Type B pancreatic cell (in vitro differentiated cells): Measurements from ENCODE around the gene CCNG2. TPM values are rescaled to one million over a fixed set of nuclear protein-coding genes. Genes with fewer than 3 reads are reported as not detected.

Source experiments
- DNase-seq: peaks from one replicate; pipeline ENCODE4 v3.0.0; 2021; ENCODE audit warnings: mixed read lengths; ENCODE audit not compliant: unreplicated experiment; ENCODE audit errors: extremely low spot score
- H3K27ac Mint-ChIP-seq: 2 replicates; pipeline ENCODE4 v1.8.0; 2021; ENCODE audit warnings: mild to moderate bottlenecking, mixed read lengths
- H3K27me3 Mint-ChIP-seq: 2 replicates; pipeline ENCODE4 v1.8.0; 2021; ENCODE audit warnings: mixed read lengths
- H3K36me3 Mint-ChIP-seq: 2 replicates; pipeline ENCODE4 v1.8.0; 2021; ENCODE audit warnings: mixed read lengths
- H3K4me1 Mint-ChIP-seq: one replicate; pipeline ENCODE4 v1.8.0; 2021; ENCODE audit warnings: mixed read lengths; ENCODE audit not compliant: unreplicated experiment
- H3K4me3 Mint-ChIP-seq: 2 replicates; pipeline ENCODE4 v1.8.0; 2021; ENCODE audit warnings: mild to moderate bottlenecking, mixed read lengths
- H3K9me3 Mint-ChIP-seq: 2 replicates; pipeline ENCODE4 v1.8.0; 2021; ENCODE audit warnings: mixed read lengths
- CTCF ChIP-seq: fragments of 200-600 bp; sonication (generic); conservative IDR thresholded peaks from 2 replicates; pipeline ENCODE4 v1.5.0; 2021; ENCODE audit warnings: antibody characterized with exemption, mild to moderate bottlenecking
- total RNA-seq: library from RNA; stranded (reverse); gene quantifications from 2 replicates; pipeline ENCODE4 v1.2.1, GENCODE V29; 2021; ENCODE audit warnings: low replicate concordance

CCNG2 gene
- total RNA-seq, 1 donor from 2014 or later = 67.9 TPM

GRCh38 chr4:77159806-77160205 lies 2.8 kb downstream of the CCNG2 start:
- peaks cover 29% of the 10 kb centered on the region for H3K36me3 Mint-ChIP-seq
- H3K4me1 Mint-ChIP-seq = peaks cover 32% of the 10 kb centered on the region
- H3K27ac Mint-ChIP-seq = no peak overlapping the region
- no peaks in the 10 kb centered on the region for H3K9me3 Mint-ChIP-seq
- no peak for DNase-seq
- H3K4me3 Mint-ChIP-seq = peak overlapping the region; percentile 99
- no peak for TF ChIP-seq CTCF
- H3K27me3 Mint-ChIP-seq = peaks cover 7% of the 10 kb centered on the region

GRCh38 chr4:77163641-77164040 lies 6.6 kb downstream of the CCNG2 start:
- H3K4me3 Mint-ChIP-seq = no peak overlapping the region

GRCh38 chr4:77167173-77167572 lies 10.2 kb downstream of the CCNG2 start:
- Mint-ChIP-seq H3K27me3 (no peaks in the 10 kb centered on the region), H3K9me3 (peaks cover 5% of the 10 kb centered on the region), H3K4me1 (peaks cover 33% of the 10 kb centered on the region), H3K36me3 (peaks cover 54% of the 10 kb centered on the region), H3K27ac (no peak overlapping the region), H3K4me3 (no peak overlapping the region)
- no peak for DNase-seq
- TF ChIP-seq CTCF = no peak

More at GRCh38 chr4:77163641-77164040, 6.6 kb downstream of the CCNG2 start:
- Mint-ChIP-seq H3K9me3 (no peaks in the 10 kb centered on the region), H3K27me3 (no peaks in the 10 kb centered on the region), H3K36me3 (peaks cover 36% of the 10 kb centered on the region), H3K27ac (no peak overlapping the region), H3K4me1 (peaks cover 21% of the 10 kb centered on the region)
- DNase-seq = no peak
- no peak for TF ChIP-seq CTCF

- H3K4me1 Mint-ChIP-seq = peaks cover 30% of the 10 kb centered on the region
- no peaks in the 10 kb centered on the region for H3K27me3 Mint-ChIP-seq
- no peak overlapping the region for H3K4me3 Mint-ChIP-seq
- H3K9me3 Mint-ChIP-seq = peaks cover 5% of the 10 kb centered on the region
- TF ChIP-seq CTCF = no peak
- H3K36me3 Mint-ChIP-seq = peaks cover 50% of the 10 kb centered on the region
- DNase-seq = no peak
- no peak overlapping the region for H3K27ac Mint-ChIP-seq
These were observed 10.9 kb downstream of the CCNG2 start for GRCh38 chr4:77167866-77168265.

- H3K9me3 Mint-ChIP-seq = peaks cover 5% of the 10 kb centered on the region
- TF ChIP-seq CTCF = no peak
- no peaks in the 10 kb centered on the region for H3K27me3 Mint-ChIP-seq
- H3K4me3 Mint-ChIP-seq = no peak overlapping the region
- DNase-seq = no peak
- H3K4me1 Mint-ChIP-seq = peaks cover 27% of the 10 kb centered on the region
- H3K27ac Mint-ChIP-seq = no peak overlapping the region
- peaks cover 42% of the 10 kb centered on the region for H3K36me3 Mint-ChIP-seq
These were observed 12.5 kb downstream of the CCNG2 start for GRCh38 chr4:77169481-77169880.

GRCh38 chr4:77170926-77171325 lies 13.9 kb downstream of the CCNG2 start:
- Mint-ChIP-seq H3K36me3 (peaks cover 37% of the 10 kb centered on the region), H3K27me3 (peaks cover 2% of the 10 kb centered on the region), H3K4me1 (peaks cover 33% of the 10 kb centered on the region), H3K27ac (no peak overlapping the region), H3K4me3 (no peak overlapping the region), H3K9me3 (peaks cover 5% of the 10 kb centered on the region)
- no peak for TF ChIP-seq CTCF
- no peak for DNase-seq
